ENCODE measurements around the gene SLIT1.

The SLIT1 gene

GRCh38 chr10:97171001-97171400 lies 14.8 kb downstream of the SLIT1 start:
- no peak for DNase-seq (ENCODE audit: low read depth in 2 of 2)

- DNase-seq (ENCODE audit: low read depth in 2 of 2): no peak
Measured at GRCh38 chr10:97169911-97170693, 15.7 kb downstream of the SLIT1 start.

GRCh38 chr10:97169063-97169462 lies 16.7 kb downstream of the SLIT1 start:
- no peak for DNase-seq (ENCODE audit: low read depth in 2 of 2)

- no peak for DNase-seq (ENCODE audit: low read depth in 2 of 2)
Measured at GRCh38 chr10:97168645-97169044, 17.1 kb downstream of the SLIT1 start.

- no peak for DNase-seq (ENCODE audit: low read depth in 2 of 2)
Measured at GRCh38 chr10:97165499-97165898, 20.3 kb downstream of the SLIT1 start.

GRCh38 chr10:97163781-97164501 lies 21.8 kb downstream of the SLIT1 start:
- DNase-seq (ENCODE audit: low read depth in 2 of 2): no peak

- no peak for DNase-seq (ENCODE audit: low read depth in 2 of 2)
Measured at GRCh38 chr10:97163181-97163580, 22.6 kb downstream of the SLIT1 start.

- DNase-seq (ENCODE audit: low read depth in 2 of 2): no peak
Measured at GRCh38 chr10:97159646-97160305, 26.0 kb downstream of the SLIT1 start.

GRCh38 chr10:97157578-97158095 lies 28.1 kb downstream of the SLIT1 start:
- no peak for DNase-seq (ENCODE audit: low read depth in 2 of 2)

GRCh38 chr10:97154781-97155180 lies 31.0 kb downstream of the SLIT1 start:
- DNase-seq (ENCODE audit: low read depth in 2 of 2): no peak

GRCh38 chr10:97154162-97154561 lies 31.6 kb downstream of the SLIT1 start:
- DNase-seq (ENCODE audit: low read depth in 2 of 2): no peak

GRCh38 chr10:97153270-97153850 lies 32.4 kb downstream of the SLIT1 start:
- DNase-seq (ENCODE audit: low read depth in 2 of 2): no peak

- DNase-seq (ENCODE audit: low read depth in 2 of 2): no peak
Measured at GRCh38 chr10:97151307-97151914, 34.3 kb downstream of the SLIT1 start.

- no peak for DNase-seq (ENCODE audit: low read depth in 2 of 2)
Measured at GRCh38 chr10:97150616-97151015, 35.1 kb downstream of the SLIT1 start.

- DNase-seq (ENCODE audit: low read depth in 2 of 2): no peak
Measured at GRCh38 chr10:97150013-97150595, 35.7 kb downstream of the SLIT1 start.

- DNase-seq (ENCODE audit: low read depth in 2 of 2): no peak
Measured at GRCh38 chr10:97149079-97149531, 36.7 kb downstream of the SLIT1 start.

GRCh38 chr10:97144297-97144696 lies 41.5 kb downstream of the SLIT1 start:
- no peak for DNase-seq (ENCODE audit: low read depth in 2 of 2)

GRCh38 chr10:97142834-97143233 lies 42.9 kb downstream of the SLIT1 start:
- no peak for DNase-seq (ENCODE audit: low read depth in 2 of 2)

- DNase-seq (ENCODE audit: low read depth in 2 of 2): no peak
Measured at GRCh38 chr10:97140902-97141745, 44.6 kb downstream of the SLIT1 start.
